ENCODE results near the gene ENO2. TPM values are rescaled to one million over a fixed set of nuclear protein-coding genes. Genes with fewer than 3 reads are reported as not detected.
A peak's percentile ranks its signal among the peaks of the same experiment; 100 is the strongest.

ENO2 gene
- total RNA-seq, 2 donors from 2014 or later: 104 to 139 TPM

DNA sequence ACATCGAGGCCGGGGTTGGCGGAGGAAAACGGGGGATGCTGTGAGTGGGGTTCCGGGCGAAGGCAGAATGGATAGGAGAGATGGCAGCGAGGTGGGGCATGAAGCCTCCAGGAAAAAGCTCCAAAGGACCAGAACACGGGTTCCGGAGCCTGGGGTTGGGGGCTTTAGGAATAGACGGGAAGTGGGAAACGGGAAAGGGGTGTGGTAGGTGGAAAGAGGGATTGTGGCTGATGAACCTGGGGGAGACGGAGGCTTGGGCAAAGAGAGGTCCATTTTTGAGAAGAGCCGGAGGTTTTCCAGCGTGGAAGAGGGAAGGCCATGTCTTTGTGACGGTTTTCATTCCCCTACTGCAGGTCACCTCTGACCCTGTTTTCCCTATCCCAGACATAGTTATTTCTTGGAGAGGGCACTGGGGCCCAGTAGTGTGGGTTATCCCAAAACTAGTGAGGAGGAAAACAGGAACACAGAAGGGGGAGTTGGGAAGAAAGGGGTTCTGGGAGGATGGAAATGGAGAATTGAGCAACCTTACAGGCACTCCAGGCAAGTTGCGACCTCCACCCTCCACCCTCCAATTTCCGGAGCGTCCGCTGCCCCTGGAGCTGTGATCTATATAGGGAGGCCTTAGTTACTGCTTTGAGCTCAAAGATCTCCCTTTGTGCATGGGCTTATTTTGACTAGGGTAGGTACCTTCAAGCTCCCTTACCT lies 14.5 kb downstream of the ENO2 start:
- Histone ChIP-seq H3K9ac (ENCODE audit: extremely low read depth, low read length, poor library complexity, severe bottlenecking) (peak overlapping the region; percentile 77), H3K9me3 (ENCODE audit: control insufficient read depth, low read length) (no peaks in the 10 kb centered on the region), H3K4me1 (ENCODE audit: control insufficient read depth, insufficient read depth, low read length) (peaks cover 13% of the 10 kb centered on the region), H3K27me3 (ENCODE audit: control insufficient read depth, insufficient read depth, low read length, poor library complexity, severe bottlenecking) (no peaks in the 10 kb centered on the region), H3K36me3 (ENCODE audit: control insufficient read depth, insufficient read depth, low read length) (peaks cover 11% of the 10 kb centered on the region), H3K4me3 (ENCODE audit: low read length) (peak overlapping the region; percentile 94), H3K27ac (ENCODE audit: low read depth, low read length) (no peak overlapping the region)
- H3K27me3 Mint-ChIP-seq (ENCODE audit: insufficient read depth): no peaks in the 10 kb centered on the region
- no peak for DNase-seq
- H3K4me1 Mint-ChIP-seq: peaks cover 62% of the 10 kb centered on the region
- H3K4me3 Mint-ChIP-seq: peak overlapping the region; percentile 98
- H3K27ac Mint-ChIP-seq: peak overlapping the region; percentile 93
- no peaks in the 10 kb centered on the region for H3K9me3 Mint-ChIP-seq
- H3K36me3 Mint-ChIP-seq (ENCODE audit: low read depth): peaks cover 17% of the 10 kb centered on the region
- WGBS, 2 experiments (ENCODE audit: insufficient coverage in 1 of 2, insufficient read length in 1 of 2): 0 to 1% methylated on average over 10 to 17 of the region's 19 CpGs
- TF ChIP-seq, protein P1, sequence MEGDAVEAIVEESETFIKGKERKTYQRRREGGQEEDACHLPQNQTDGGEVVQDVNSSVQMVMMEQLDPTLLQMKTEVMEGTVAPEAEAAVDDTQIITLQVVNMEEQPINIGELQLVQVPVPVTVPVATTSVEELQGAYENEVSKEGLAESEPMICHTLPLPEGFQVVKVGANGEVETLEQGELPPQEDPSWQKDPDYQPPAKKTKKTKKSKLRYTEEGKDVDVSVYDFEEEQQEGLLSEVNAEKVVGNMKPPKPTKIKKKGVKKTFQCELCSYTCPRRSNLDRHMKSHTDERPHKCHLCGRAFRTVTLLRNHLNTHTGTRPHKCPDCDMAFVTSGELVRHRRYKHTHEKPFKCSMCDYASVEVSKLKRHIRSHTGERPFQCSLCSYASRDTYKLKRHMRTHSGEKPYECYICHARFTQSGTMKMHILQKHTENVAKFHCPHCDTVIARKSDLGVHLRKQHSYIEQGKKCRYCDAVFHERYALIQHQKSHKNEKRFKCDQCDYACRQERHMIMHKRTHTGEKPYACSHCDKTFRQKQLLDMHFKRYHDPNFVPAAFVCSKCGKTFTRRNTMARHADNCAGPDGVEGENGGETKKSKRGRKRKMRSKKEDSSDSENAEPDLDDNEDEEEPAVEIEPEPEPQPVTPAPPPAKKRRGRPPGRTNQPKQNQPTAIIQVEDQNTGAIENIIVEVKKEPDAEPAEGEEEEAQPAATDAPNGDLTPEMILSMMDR (conservative IDR thresholded peaks at IDR 0.05): no peak

DNA sequence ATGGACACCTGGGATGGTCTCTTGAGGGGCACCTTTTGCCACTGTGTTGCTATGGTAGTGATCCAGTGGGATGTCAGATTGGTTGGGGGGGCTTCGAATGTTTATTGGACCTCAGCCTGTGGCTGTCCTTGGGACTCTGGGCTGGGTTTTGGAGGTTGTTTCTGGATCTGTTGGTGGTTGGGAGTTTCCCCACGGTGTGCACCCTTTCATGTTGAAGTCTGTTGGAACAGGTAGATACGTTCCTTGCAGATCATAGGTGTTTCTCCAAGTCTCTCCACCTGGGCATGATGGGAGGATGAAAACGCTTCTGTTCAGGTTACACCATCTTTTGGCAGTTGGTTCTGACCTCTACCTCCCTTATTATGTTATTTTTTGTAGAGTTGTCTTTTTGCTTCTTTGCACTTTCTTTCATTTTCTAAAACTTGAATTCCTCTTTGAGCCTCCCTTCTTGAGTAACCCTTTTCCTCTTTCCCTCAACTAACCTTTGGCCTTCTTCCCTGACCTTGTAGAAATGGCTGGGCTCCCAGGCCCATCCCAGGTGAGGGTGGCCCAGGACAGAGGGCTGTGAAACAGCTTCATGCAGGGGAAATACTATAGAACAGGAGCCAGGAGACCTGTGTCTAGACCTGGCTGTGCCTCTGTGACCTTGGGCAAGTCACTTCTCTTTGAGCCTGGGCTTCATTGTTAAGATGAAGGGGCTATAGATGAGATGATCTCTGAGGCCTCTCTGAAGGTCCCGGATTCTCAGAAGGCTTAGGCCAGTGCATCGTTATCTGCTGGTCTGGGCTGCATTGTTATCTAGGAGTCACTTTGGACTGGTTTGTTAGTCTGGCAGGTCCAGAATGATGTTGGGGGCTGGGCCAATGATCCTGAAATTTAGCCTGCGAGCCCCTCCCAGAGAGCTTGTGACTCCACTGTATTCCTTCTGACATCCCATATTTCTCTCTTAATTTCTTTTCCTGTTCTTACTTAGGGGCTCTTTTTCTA lies 15.4 kb downstream of the ENO2 start:
- H3K9ac ChIP-seq (ENCODE audit: extremely low read depth, low read length, poor library complexity, severe bottlenecking): peak overlapping the region; percentile 77
- peak overlapping the region; percentile 94 for H3K4me3 ChIP-seq (ENCODE audit: low read length)
- no peak for DNase-seq
- peaks cover 53% of the 10 kb centered on the region for H3K4me1 Mint-ChIP-seq
- no peaks in the 10 kb centered on the region for H3K9me3 ChIP-seq (ENCODE audit: control insufficient read depth, low read length)
- H3K36me3 ChIP-seq (ENCODE audit: control insufficient read depth, insufficient read depth, low read length): peaks cover 20% of the 10 kb centered on the region
- H3K27ac Mint-ChIP-seq: peak overlapping the region; percentile 93
- no peaks in the 10 kb centered on the region for H3K27me3 Mint-ChIP-seq (ENCODE audit: insufficient read depth)
- H3K9me3 Mint-ChIP-seq: no peaks in the 10 kb centered on the region
- peaks cover 13% of the 10 kb centered on the region for H3K4me1 ChIP-seq (ENCODE audit: control insufficient read depth, insufficient read depth, low read length)
- H3K27ac ChIP-seq (ENCODE audit: low read depth, low read length): no peak overlapping the region
- no peaks in the 10 kb centered on the region for H3K27me3 ChIP-seq (ENCODE audit: control insufficient read depth, insufficient read depth, low read length, poor library complexity, severe bottlenecking)
- H3K36me3 Mint-ChIP-seq (ENCODE audit: low read depth): peaks cover 26% of the 10 kb centered on the region
- H3K4me3 Mint-ChIP-seq: peak overlapping the region; percentile 98
- TF ChIP-seq, protein P1 (conservative IDR thresholded peaks at IDR 0.05): no peak
- 69 to 75% methylated on average over 4 to 7 of the region's 7 CpGs for WGBS, 2 experiments (ENCODE audit: insufficient coverage in 1 of 2, insufficient read length in 1 of 2)

DNA sequence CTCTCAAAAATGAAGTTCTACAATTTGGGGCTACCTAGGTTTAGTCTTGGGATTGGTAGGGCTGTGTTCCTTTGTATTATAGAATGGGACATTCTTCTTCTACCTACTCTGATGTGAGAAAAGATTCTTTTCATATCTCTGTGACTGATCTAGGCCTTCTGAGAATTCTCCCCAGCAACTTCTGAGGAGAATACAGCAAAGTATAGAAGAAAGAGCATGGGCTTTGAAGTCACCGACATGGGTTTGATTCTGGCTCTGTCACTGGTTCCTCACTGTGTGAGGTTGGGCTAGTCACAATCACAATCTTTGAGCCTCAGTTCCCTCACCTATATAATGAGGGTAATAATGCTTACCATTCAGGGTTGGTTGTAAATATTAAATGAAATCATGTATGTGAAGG lies 18.4 kb downstream of the ENO2 start:
- H3K36me3 Mint-ChIP-seq (ENCODE audit: low read depth): peaks cover 48% of the 10 kb centered on the region
- peaks cover 40% of the 10 kb centered on the region for H3K36me3 ChIP-seq (ENCODE audit: control insufficient read depth, insufficient read depth, low read length)
- H3K4me3 ChIP-seq (ENCODE audit: low read length): no peak overlapping the region
- H3K9me3 Mint-ChIP-seq: no peaks in the 10 kb centered on the region
- H3K9me3 ChIP-seq (ENCODE audit: control insufficient read depth, low read length): no peaks in the 10 kb centered on the region
- no peak for DNase-seq
- H3K4me1 ChIP-seq (ENCODE audit: control insufficient read depth, insufficient read depth, low read length): peaks cover 13% of the 10 kb centered on the region
- H3K27me3 Mint-ChIP-seq (ENCODE audit: insufficient read depth): no peaks in the 10 kb centered on the region
- no peak overlapping the region for H3K4me3 Mint-ChIP-seq
- WGBS, 2 experiments (ENCODE audit: insufficient coverage in 1 of 2, insufficient read length in 1 of 2): 100% methylated on average over 1 of the region's 1 CpG; no CpG with 5 or more reads in 1 of the 2 experiments
- no peaks in the 10 kb centered on the region for H3K27me3 ChIP-seq (ENCODE audit: control insufficient read depth, insufficient read depth, low read length, poor library complexity, severe bottlenecking)
- H3K27ac Mint-ChIP-seq: peak overlapping the region; percentile 34
- no peak overlapping the region for H3K27ac ChIP-seq (ENCODE audit: low read depth, low read length)
- no peak overlapping the region for H3K9ac ChIP-seq (ENCODE audit: extremely low read depth, low read length, poor library complexity, severe bottlenecking)
- H3K4me1 Mint-ChIP-seq: peaks cover 33% of the 10 kb centered on the region
- TF ChIP-seq, protein P1 (conservative IDR thresholded peaks at IDR 0.05): no peak

All from endodermal cell (in vitro differentiated cells).